ENCODE results near the gene ZNF385B. TPM values are rescaled to one million over a fixed set of nuclear protein-coding genes. Genes with fewer than 3 reads are reported as not detected.

Gene ZNF385B
- total and polyA plus RNA-seq, 2 donors (not counting 1 experiment from before 2014, with no cell fraction given): not detected

- no peak overlapping the region for H3K4me3 ChIP-seq (ENCODE audit: control extremely low read depth in 1 of 5, extremely low read depth in 1 of 5, insufficient read depth in 1 of 5, low read depth in 2 of 5, low read length in 4 of 5)
- H3K9ac ChIP-seq (ENCODE audit: low read length): no peak overlapping the region
- ATAC-seq (ENCODE audit: low read depth): no peak
- no peaks in the 10 kb centered on the region for H3K4me1 ChIP-seq (ENCODE audit: control insufficient read depth in 2 of 2, insufficient read depth in 2 of 2, low read length in 2 of 2)
- CTCF ChIA-PET: no interaction called here
- H3K79me2 ChIP-seq (ENCODE audit: control insufficient read depth, insufficient read depth, low read length): no peaks in the 10 kb centered on the region
- H3K4me2 ChIP-seq (replicated peaks; ENCODE audit: low read depth, low read length, poor library complexity, severe bottlenecking): no peak overlapping the region
- intact Hi-C loops (cut with micrococcal nuclease): no loop called here
- no peaks in the 10 kb centered on the region for H3K9me3 ChIP-seq (ENCODE audit: control extremely low read depth in 1 of 3, control insufficient read depth in 2 of 3, insufficient read depth in 1 of 3, low read length in 2 of 3)
- Mint-ChIP-seq H3K9me3 (ENCODE audit: insufficient read depth) (no peaks in the 10 kb centered on the region), H3K4me1 (no peaks in the 10 kb centered on the region), H3K4me3 (no peak overlapping the region), H3K27me3 (peaks cover 3% of the 10 kb centered on the region), H3K27ac (no peak overlapping the region)
- POLR2A ChIA-PET: no interaction called here
- TF ChIP-seq, protein P1, sequence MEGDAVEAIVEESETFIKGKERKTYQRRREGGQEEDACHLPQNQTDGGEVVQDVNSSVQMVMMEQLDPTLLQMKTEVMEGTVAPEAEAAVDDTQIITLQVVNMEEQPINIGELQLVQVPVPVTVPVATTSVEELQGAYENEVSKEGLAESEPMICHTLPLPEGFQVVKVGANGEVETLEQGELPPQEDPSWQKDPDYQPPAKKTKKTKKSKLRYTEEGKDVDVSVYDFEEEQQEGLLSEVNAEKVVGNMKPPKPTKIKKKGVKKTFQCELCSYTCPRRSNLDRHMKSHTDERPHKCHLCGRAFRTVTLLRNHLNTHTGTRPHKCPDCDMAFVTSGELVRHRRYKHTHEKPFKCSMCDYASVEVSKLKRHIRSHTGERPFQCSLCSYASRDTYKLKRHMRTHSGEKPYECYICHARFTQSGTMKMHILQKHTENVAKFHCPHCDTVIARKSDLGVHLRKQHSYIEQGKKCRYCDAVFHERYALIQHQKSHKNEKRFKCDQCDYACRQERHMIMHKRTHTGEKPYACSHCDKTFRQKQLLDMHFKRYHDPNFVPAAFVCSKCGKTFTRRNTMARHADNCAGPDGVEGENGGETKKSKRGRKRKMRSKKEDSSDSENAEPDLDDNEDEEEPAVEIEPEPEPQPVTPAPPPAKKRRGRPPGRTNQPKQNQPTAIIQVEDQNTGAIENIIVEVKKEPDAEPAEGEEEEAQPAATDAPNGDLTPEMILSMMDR (IDR thresholded peaks at IDR 0.05): no peak
- no peak for TF ChIP-seq EZH2 (IDR thresholded peaks at IDR 0.05; ENCODE audit: borderline replicate concordance, insufficient read depth, low read depth, low read length, poor library complexity, severe bottlenecking)
- H2AFZ ChIP-seq (ENCODE audit: insufficient read depth, low read depth, low read length, poor library complexity, severe bottlenecking): no peak overlapping the region
- no peaks in the 10 kb centered on the region for H3K27me3 ChIP-seq (replicated peaks in 1 of 4; ENCODE audit: control extremely low read depth in 1 of 4, control insufficient read depth in 3 of 4, insufficient read depth in 4 of 4, low read length in 3 of 4)
- 81% methylated on average over 3 of the region's 8 CpGs for WGBS (ENCODE audit: insufficient coverage)
- no peak for DNase-seq
- no peak overlapping the region for H3K27ac ChIP-seq (ENCODE audit: low read length in 2 of 2)
- no peaks in the 10 kb centered on the region for H3K36me3 ChIP-seq (replicated peaks in 1 of 2; ENCODE audit: control extremely low read depth in 1 of 2, control insufficient read depth in 1 of 2, extremely low read depth in 1 of 2, insufficient read depth in 2 of 2, low read length in 1 of 2)
- H4K20me1 ChIP-seq (ENCODE audit: control insufficient read depth, insufficient read depth, low read length, poor library complexity, severe bottlenecking): no peaks in the 10 kb centered on the region
These were observed 22.8 kb upstream of the ZNF385B start for GRCh38 chr2:179884193-179884592.

DNA sequence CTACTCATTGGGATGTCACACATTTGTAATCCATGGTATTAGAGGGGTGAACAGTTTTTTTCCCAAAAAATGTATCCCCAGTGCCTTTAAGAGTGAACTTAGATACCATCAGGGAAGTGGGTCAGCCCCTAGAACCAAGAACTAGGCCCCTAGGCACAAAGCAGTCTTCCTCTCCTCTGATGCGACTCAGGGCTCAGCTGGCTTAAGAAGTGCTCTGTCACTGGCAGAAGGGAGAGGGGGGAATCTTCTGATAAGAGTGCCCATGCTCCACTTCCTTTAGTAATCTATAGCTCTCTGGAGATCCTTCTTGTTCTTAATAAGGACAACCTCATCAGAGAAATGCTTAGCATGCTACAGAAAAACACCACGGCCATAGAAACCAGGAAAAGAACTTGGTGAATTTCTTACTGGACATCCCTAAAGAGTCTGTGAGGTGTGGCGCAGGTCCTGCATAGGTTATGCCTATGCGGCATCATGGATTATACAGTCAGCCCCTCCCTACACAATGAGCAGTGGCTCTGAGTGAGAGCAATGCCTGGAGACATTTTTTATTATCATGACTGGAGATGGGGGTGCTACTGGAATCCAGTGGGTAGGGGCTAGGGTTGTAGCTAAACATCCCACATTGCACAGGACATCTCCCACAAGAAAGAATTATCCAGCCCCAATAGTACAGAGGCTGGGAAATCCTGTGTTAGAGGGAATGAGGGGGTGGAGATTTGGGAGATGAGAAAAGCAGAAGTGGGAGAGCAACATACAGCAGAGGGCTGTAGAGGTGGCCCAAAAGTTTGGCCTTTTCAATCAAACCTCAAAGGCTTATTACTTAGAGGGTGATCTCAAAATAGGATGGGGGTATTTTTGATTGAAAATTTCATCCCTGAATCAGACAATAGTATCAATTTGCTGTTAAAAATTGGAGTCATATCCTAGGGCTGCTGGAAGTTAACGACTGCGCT is 21.7 kb upstream of the ZNF385B start:
- Histone ChIP-seq H3K9ac (ENCODE audit: low read length) (no peak overlapping the region), H3K4me2 (replicated peaks; ENCODE audit: low read depth, low read length, poor library complexity, severe bottlenecking) (no peak overlapping the region), H3K9me3 (ENCODE audit: control extremely low read depth in 1 of 3, control insufficient read depth in 2 of 3, insufficient read depth in 1 of 3, low read length in 2 of 3) (no peaks in the 10 kb centered on the region), H3K4me3 (ENCODE audit: control extremely low read depth in 1 of 5, extremely low read depth in 1 of 5, insufficient read depth in 1 of 5, low read depth in 2 of 5, low read length in 4 of 5) (no peak overlapping the region), H3K27ac (ENCODE audit: low read length in 2 of 2) (no peak overlapping the region), H3K4me1 (ENCODE audit: control insufficient read depth in 2 of 2, insufficient read depth in 2 of 2, low read length in 2 of 2) (no peaks in the 10 kb centered on the region), H3K27me3 (replicated peaks in 1 of 4; ENCODE audit: control extremely low read depth in 1 of 4, control insufficient read depth in 3 of 4, insufficient read depth in 4 of 4, low read length in 3 of 4) (no peaks in the 10 kb centered on the region), H3K79me2 (ENCODE audit: control insufficient read depth, insufficient read depth, low read length) (no peaks in the 10 kb centered on the region), H3K36me3 (replicated peaks in 1 of 2; ENCODE audit: control extremely low read depth in 1 of 2, control insufficient read depth in 1 of 2, extremely low read depth in 1 of 2, insufficient read depth in 2 of 2, low read length in 1 of 2) (no peaks in the 10 kb centered on the region), H4K20me1 (ENCODE audit: control insufficient read depth, insufficient read depth, low read length, poor library complexity, severe bottlenecking) (no peaks in the 10 kb centered on the region), H2AFZ (ENCODE audit: insufficient read depth, low read depth, low read length, poor library complexity, severe bottlenecking) (no peak overlapping the region)
- ChIA-PET POLR2A (no interaction called here), CTCF (no interaction called here)
- Mint-ChIP-seq H3K27ac (no peak overlapping the region), H3K9me3 (ENCODE audit: insufficient read depth) (no peaks in the 10 kb centered on the region), H3K4me3 (no peak overlapping the region), H3K4me1 (no peaks in the 10 kb centered on the region), H3K27me3 (peaks cover 3% of the 10 kb centered on the region)
- 97% methylated on average over 4 of the region's 6 CpGs for WGBS (ENCODE audit: insufficient coverage)
- TF ChIP-seq, protein P1 (IDR thresholded peaks at IDR 0.05): no peak
- no peak for TF ChIP-seq EZH2 (IDR thresholded peaks at IDR 0.05; ENCODE audit: borderline replicate concordance, insufficient read depth, low read depth, low read length, poor library complexity, severe bottlenecking)
- ATAC-seq (ENCODE audit: low read depth) (no peak), DNase-seq (no peak)
- intact Hi-C loops (cut with micrococcal nuclease): no loop called here

Measured in B cell (primary cell).